ENCODE results near the gene IDS.

DNA sequence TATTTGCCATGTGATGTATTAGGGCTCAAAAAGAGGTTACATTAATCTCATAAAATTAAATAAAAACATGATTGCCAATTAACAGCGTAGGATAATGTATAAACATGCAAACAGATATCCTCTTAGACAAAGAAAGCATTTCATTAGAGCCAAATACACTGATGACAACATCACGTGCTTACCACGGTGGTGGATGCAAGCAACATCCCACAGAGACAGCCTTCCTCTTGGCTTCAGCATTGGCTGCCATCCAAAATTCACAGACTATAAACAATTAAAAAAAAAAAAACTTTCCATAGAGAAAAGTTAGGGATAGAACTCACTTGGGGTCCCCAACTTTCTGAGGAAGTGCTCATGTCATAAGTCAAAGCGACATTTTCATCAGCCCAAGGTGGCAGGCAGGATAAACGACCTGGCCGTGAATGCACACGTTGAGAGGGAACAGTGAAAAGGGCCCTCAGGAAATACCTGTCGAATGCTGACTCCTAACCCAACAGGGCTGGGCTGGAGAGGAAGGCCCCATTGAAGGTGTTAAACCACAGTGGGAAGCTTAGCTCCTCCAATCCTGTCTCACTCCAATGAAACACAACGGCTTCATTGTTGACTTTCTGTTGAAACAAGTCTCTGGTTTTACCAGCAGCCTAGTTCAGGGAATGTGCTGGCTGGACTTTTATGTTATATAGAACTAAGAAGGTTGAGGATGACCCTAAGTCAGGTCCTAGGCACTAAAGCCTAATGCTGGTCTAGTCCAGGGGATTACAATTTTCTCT lies 48.4 kb downstream of the IDS start:
- TF ChIP-seq, protein P1, sequence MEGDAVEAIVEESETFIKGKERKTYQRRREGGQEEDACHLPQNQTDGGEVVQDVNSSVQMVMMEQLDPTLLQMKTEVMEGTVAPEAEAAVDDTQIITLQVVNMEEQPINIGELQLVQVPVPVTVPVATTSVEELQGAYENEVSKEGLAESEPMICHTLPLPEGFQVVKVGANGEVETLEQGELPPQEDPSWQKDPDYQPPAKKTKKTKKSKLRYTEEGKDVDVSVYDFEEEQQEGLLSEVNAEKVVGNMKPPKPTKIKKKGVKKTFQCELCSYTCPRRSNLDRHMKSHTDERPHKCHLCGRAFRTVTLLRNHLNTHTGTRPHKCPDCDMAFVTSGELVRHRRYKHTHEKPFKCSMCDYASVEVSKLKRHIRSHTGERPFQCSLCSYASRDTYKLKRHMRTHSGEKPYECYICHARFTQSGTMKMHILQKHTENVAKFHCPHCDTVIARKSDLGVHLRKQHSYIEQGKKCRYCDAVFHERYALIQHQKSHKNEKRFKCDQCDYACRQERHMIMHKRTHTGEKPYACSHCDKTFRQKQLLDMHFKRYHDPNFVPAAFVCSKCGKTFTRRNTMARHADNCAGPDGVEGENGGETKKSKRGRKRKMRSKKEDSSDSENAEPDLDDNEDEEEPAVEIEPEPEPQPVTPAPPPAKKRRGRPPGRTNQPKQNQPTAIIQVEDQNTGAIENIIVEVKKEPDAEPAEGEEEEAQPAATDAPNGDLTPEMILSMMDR (IDR thresholded peaks at IDR 0.05; ENCODE audit: low read length): no peak
- TF ChIP-seq EZH2 (optimal IDR thresholded peaks at IDR 0.05; ENCODE audit: low read depth, low read length): no peak
